ENCODE results near the gene DNASE1L2.
"Not testable (repeated sequence)": the region's sequence is repeated elsewhere in the genome, so short reads cannot be mapped to it uniquely, and the experiment has no call there.

Gene DNASE1L2

DNA sequence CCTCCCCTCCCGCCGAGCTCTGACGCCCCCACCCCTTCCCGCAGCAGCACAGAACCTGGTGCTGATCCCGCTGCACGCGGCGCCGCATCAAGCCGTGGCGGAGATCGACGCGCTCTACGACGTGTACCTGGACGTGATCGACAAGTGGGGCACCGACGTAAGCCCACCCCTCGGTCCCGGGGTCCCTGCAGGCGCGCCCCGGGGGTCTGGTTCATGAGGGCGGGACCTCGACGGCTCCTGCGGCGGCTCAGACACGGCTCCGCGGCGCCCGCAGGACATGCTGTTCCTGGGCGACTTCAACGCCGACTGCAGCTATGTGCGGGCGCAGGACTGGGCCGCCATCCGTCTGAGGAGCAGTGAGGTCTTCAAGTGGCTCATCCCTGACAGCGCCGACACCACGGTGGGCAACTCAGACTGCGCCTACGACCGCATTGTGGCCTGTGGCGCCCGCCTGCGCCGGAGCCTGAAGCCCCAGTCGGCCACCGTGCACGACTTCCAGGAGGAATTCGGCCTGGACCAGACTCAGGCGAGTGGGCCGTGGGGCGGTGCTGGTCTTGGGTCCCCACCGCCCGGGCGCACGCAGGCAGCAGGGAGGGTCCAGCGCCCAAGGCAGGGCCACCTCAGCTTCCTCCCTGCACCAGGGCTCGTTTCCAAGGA lies 1.4 kb downstream of the DNASE1L2 start:
- no peaks in the 10 kb centered on the region for H3K9me3 ChIP-seq (ENCODE audit: low read depth, low read length)
- peaks cover 2% of the 10 kb centered on the region; the same call in 1 of the 2 replicates for H3K36me3 ChIP-seq (ENCODE audit: insufficient read depth, low read length)
- DNase-seq (ENCODE audit: low read depth, low spot score), result no peak
- H3K4me3 ChIP-seq, result peak overlapping the region; percentile 38; the same call in 1 of the 2 replicates
- no peak overlapping the region for H3K9ac ChIP-seq (ENCODE audit: insufficient read length)
- H3K27ac ChIP-seq, result no peak overlapping the region
- TF ChIP-seq POLR2AphosphoS5 (IDR thresholded peaks at IDR 0.05; ENCODE audit: borderline replicate concordance, low read depth, low read length) (no peak; the same call in 1 of the 2 replicates), FOXP2 (optimal IDR thresholded peaks at IDR 0.05; ENCODE audit: control extremely low read depth, extremely low read length, insufficient read depth) (no peak), EZH2 (IDR thresholded peaks at IDR 0.05) (no peak)

DNA sequence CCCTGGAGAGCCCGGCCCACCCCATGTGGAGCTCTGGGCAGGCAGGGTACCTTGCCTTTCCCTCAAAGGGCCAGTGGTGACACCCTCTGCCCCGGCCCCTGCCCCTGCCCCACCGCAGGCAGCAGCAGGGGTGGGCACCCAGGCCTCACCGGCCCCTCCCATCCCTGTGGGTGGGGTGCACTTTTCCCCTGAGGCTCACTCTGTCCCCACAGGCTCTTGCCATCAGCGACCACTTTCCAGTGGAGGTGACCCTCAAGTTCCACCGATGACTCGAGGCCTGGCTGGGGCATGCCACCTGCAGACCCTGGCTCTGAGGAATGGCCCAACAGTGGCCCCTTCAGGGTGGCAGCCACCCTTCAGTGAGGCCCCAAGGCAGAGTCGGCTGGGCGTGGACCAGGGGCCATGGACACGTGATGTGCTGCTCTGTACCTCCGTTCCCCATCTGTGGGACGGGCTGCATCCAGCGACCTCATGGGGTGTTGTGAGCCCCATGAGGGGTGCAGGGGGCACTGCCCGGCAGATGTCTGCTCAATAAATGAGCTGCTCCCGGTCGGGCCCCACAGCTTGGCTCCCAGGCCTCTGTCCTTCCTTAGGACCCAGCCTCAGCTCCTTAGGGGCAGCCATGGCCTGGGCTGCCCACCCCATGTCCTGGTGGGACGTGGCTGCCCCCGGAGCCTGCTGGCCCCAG lies 2.0 kb downstream of the DNASE1L2 start:
- Histone ChIP-seq H3K27ac (no peak overlapping the region), H3K36me3 (ENCODE audit: insufficient read depth, low read length) (peaks cover 8% of the 10 kb centered on the region; the same call in 1 of the 2 replicates), H3K9me3 (ENCODE audit: low read depth, low read length) (no peaks in the 10 kb centered on the region), H3K9ac (ENCODE audit: insufficient read length) (no peak overlapping the region), H3K4me3 (no peak overlapping the region)
- TF ChIP-seq EZH2 (IDR thresholded peaks at IDR 0.05) (no peak), FOXP2 (optimal IDR thresholded peaks at IDR 0.05; ENCODE audit: control extremely low read depth, extremely low read length, insufficient read depth) (no peak), POLR2AphosphoS5 (IDR thresholded peaks at IDR 0.05; ENCODE audit: borderline replicate concordance, low read depth, low read length) (no peak)
- DNase-seq (ENCODE audit: low read depth, low spot score), result no peak

DNA sequence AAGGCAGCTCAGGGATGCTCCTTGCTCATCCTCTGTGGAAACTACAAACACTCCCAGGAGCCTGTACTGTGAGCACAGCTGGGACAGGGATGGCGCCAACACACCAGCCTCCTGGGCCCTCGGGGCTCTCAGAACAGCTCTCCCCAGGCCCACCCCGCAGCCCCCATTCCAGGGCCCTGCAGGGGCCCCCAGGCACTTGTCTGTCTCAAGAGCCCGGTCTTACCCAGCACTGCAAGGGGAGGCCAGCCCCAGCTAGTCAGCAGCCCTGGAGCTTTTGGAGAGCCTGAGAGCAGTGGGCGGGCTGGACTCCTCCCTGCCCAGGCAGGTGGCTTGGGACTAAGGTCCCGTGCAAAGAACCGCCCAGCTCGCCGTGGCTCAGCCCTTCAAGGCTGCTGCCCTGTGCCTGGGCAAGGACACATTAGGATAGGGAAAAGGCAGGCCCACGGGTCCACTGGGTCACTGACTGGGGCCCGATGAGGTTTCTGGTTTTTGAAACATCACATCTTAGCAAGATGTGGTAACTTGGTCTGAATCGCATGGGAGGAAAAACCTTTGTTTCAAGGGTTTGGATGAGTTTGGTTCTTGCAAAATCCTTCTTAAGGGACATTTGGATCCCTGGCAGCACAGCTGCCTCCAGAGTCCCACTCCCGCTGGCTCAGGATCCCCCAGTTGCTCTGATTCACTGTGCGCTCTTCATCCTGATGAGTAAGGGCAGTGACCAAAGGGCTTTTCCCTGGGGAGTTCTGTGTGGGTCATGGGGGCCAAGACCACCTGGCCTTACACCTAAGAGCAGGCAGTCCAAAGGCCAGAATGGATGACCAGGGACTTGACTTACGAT lies 2.8 kb downstream of the DNASE1L2 start:
- H3K36me3 ChIP-seq (ENCODE audit: insufficient read depth, low read length), result peaks cover 14% of the 10 kb centered on the region; the same call in 1 of the 2 replicates
- H3K9ac ChIP-seq (ENCODE audit: insufficient read length), result no peak overlapping the region
- no peak overlapping the region for H3K27ac ChIP-seq
- no peak overlapping the region for H3K4me3 ChIP-seq
- DNase-seq (ENCODE audit: low read depth, low spot score), result no peak
- H3K9me3 ChIP-seq (ENCODE audit: low read depth, low read length), result no peaks in the 10 kb centered on the region
- TF ChIP-seq FOXP2 (optimal IDR thresholded peaks at IDR 0.05; ENCODE audit: control extremely low read depth, extremely low read length, insufficient read depth), result no peak
- TF ChIP-seq POLR2AphosphoS5 (IDR thresholded peaks at IDR 0.05; ENCODE audit: borderline replicate concordance, low read depth, low read length), result no peak
- TF ChIP-seq EZH2 (IDR thresholded peaks at IDR 0.05), result no peak

DNA sequence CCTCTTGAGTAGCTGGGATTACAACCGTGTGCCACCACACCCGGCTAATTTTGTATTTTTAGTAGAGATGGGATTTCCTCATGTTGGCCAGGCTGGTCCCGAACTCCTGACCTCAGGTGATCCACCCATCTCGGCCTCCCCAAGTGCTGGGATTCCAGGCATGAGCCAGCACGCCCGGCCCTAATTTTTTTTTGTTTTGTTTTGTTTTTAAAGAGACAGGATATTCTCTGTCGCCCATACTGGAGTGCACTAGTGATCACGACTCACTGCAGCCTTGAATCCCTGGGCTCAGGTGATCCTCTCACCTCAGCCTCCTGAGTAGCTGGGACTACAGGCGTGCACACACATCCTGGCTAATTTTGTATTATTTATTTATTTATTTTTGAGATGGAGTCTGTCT lies 4.1 kb downstream of the DNASE1L2 start:
- not testable (repeated sequence) for H3K9ac ChIP-seq (ENCODE audit: insufficient read length); H3K27ac ChIP-seq; H3K9me3 ChIP-seq (ENCODE audit: low read depth, low read length); DNase-seq (ENCODE audit: low read depth, low spot score); H3K4me3 ChIP-seq
- H3K36me3 ChIP-seq (ENCODE audit: insufficient read depth, low read length), result peaks cover 26% of the 10 kb centered on the region; the same call in 1 of the 2 replicates

DNA sequence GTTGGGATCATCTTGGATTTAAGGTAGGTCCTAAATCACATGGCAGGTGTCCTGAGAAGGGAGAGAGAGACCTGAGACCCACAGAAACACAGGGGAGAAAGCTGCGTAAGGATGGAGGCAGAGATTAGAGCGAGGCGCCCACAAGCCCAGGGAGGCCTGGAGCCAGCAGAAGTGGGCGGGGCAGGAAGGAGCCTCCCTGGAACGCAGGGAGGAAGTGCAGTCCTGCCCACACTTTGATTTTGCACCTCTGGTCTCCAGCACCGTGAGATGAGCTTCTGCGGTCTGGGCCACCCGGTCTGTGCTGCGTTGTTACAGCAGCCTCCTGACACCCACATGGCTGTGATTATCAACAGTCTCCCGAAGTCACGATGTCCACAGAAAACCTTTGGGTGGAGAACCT lies 6.4 kb downstream of the DNASE1L2 start:
- Histone ChIP-seq H3K36me3 (ENCODE audit: insufficient read depth, low read length) (peaks cover 42% of the 10 kb centered on the region; the same call in 1 of the 2 replicates), H3K4me3 (no peak overlapping the region), H3K9ac (ENCODE audit: insufficient read length) (no peak overlapping the region), H3K27ac (no peak overlapping the region), H3K9me3 (ENCODE audit: low read depth, low read length) (no peaks in the 10 kb centered on the region)
- TF ChIP-seq EZH2 (IDR thresholded peaks at IDR 0.05) (no peak), POLR2AphosphoS5 (IDR thresholded peaks at IDR 0.05; ENCODE audit: borderline replicate concordance, low read depth, low read length) (no peak), FOXP2 (optimal IDR thresholded peaks at IDR 0.05; ENCODE audit: control extremely low read depth, extremely low read length, insufficient read depth) (no peak)
- no peak for DNase-seq (ENCODE audit: low read depth, low spot score)

DNA sequence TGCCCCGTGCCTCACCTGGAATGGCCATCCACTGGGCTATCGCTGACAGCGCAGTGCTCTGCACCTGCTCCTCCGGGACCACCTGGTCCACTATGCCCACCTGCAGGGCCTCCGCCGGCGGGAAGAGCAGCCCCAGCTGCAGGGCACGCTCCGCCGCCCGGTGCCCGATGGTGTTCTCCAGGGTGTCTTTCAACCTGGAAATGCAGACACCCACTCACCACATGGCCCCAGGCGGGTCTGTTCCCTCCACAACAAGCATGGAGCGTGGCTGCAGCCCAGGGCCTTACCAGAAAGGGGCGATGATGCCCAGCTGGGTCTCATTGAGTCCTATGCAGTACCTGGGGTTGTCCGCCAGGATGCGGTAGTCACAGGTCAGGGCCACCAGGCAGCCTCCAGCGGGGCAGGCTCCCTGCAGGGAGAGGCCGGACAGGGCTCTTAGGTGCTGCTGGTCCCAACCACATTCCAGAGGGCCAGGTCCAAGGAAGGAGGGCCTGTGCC lies 6.8 kb downstream of the DNASE1L2 start:
- TF ChIP-seq EZH2 (IDR thresholded peaks at IDR 0.05) (no peak), FOXP2 (optimal IDR thresholded peaks at IDR 0.05; ENCODE audit: control extremely low read depth, extremely low read length, insufficient read depth) (no peak), POLR2AphosphoS5 (IDR thresholded peaks at IDR 0.05; ENCODE audit: borderline replicate concordance, low read depth, low read length) (no peak)
- Histone ChIP-seq H3K9me3 (ENCODE audit: low read depth, low read length) (no peaks in the 10 kb centered on the region), H3K27ac (no peak overlapping the region), H3K36me3 (ENCODE audit: insufficient read depth, low read length) (peaks cover 42% of the 10 kb centered on the region; the same call in 1 of the 2 replicates), H3K9ac (ENCODE audit: insufficient read length) (no peak overlapping the region), H3K4me3 (no peak overlapping the region)
- no peak for DNase-seq (ENCODE audit: low read depth, low spot score)

DNA sequence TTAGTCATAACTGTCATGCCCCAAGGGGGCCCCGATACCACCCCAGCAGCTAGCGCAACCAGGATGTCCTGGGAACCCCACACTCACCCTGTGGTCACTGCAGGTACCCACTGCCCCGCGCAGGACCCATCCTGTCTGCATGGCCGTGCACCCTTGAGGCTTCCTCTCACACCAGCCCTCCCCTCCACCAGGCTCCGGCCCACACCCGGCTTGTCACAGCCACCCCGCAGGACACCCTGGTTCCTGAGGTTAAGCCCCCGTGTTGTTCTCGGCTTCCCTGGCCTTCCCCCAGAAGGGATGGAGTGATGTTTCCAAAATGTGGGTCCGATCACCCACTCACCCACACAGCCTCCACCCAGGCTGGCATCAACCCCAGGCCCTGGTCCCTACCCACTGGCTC lies 7.5 kb downstream of the DNASE1L2 start:
- Histone ChIP-seq H3K9me3 (ENCODE audit: low read depth, low read length) (no peaks in the 10 kb centered on the region), H3K36me3 (ENCODE audit: insufficient read depth, low read length) (peaks cover 46% of the 10 kb centered on the region; the same call in 1 of the 2 replicates), H3K27ac (no peak overlapping the region), H3K4me3 (no peak overlapping the region), H3K9ac (ENCODE audit: insufficient read length) (no peak overlapping the region)
- no peak for DNase-seq (ENCODE audit: low read depth, low spot score)
- TF ChIP-seq FOXP2 (optimal IDR thresholded peaks at IDR 0.05; ENCODE audit: control extremely low read depth, extremely low read length, insufficient read depth), result no peak
- TF ChIP-seq EZH2 (IDR thresholded peaks at IDR 0.05), result no peak
- TF ChIP-seq POLR2AphosphoS5 (IDR thresholded peaks at IDR 0.05; ENCODE audit: borderline replicate concordance, low read depth, low read length), result no peak

DNA sequence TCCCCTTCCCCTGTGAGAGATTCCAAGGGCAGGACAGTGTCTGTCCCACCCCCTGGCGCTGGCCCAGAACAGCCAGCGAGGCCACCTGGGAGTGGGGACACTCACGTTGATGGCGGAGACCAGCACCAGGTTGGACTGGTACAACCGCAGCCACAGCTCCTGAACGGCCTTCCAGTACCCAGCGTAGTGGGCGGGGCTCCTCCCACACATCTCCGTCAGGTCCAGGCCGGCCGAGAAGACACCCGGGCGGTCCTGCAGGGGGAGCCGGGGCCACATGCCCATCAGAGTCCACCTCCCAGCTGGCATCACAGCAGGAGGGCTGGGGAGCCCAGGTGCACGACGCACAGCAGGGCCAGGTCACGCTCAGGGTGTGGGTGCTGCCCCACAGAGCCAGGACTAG lies 8.1 kb downstream of the DNASE1L2 start:
- Histone ChIP-seq H3K36me3 (ENCODE audit: insufficient read depth, low read length) (peaks cover 49% of the 10 kb centered on the region), H3K27ac (no peak overlapping the region), H3K9me3 (ENCODE audit: low read depth, low read length) (no peaks in the 10 kb centered on the region), H3K4me3 (no peak overlapping the region), H3K9ac (ENCODE audit: insufficient read length) (no peak overlapping the region)
- no peak for DNase-seq (ENCODE audit: low read depth, low spot score)
- TF ChIP-seq EZH2 (IDR thresholded peaks at IDR 0.05), result no peak
- no peak for TF ChIP-seq FOXP2 (optimal IDR thresholded peaks at IDR 0.05; ENCODE audit: control extremely low read depth, extremely low read length, insufficient read depth)

Data from SK-N-MC (cell line).